ENCODE data around the gene SPATS2.

DNA sequence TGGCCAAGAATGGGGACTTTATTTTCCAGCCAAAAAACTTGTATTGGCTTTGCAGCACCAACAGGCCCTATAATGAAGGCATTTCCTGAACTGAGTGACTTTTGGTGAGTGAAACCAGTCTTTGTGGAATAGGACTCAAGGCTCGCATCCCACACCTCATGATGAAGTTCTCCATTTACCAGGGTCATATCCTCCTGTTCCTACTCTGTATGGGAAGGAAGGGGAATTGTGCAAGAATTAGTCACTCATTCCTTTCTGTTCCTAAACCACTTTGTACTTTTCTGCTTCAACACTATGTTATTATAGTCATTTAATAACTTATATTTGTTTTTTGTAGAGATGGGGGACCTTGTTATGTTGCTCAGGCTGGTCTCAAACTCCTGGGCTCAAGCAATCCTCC, 2.3 kb upstream of the SPATS2 start:
- no peak for TF ChIP-seq EZH2 (IDR thresholded peaks at IDR 0.05)
- TF ChIP-seq, protein P1, sequence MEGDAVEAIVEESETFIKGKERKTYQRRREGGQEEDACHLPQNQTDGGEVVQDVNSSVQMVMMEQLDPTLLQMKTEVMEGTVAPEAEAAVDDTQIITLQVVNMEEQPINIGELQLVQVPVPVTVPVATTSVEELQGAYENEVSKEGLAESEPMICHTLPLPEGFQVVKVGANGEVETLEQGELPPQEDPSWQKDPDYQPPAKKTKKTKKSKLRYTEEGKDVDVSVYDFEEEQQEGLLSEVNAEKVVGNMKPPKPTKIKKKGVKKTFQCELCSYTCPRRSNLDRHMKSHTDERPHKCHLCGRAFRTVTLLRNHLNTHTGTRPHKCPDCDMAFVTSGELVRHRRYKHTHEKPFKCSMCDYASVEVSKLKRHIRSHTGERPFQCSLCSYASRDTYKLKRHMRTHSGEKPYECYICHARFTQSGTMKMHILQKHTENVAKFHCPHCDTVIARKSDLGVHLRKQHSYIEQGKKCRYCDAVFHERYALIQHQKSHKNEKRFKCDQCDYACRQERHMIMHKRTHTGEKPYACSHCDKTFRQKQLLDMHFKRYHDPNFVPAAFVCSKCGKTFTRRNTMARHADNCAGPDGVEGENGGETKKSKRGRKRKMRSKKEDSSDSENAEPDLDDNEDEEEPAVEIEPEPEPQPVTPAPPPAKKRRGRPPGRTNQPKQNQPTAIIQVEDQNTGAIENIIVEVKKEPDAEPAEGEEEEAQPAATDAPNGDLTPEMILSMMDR (IDR thresholded peaks at IDR 0.05 in 2 of 3, conservative IDR thresholded peaks at IDR 0.05 in 1 of 3; ENCODE audit: borderline replicate concordance in 1 of 3, insufficient read depth in 1 of 3, low read depth in 2 of 3, low read length in 2 of 3), result no peak
- TF ChIP-seq, protein P2, sequence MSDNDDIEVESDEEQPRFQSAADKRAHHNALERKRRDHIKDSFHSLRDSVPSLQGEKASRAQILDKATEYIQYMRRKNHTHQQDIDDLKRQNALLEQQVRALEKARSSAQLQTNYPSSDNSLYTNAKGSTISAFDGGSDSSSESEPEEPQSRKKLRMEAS (IDR thresholded peaks at IDR 0.05), result no peak
- TF ChIP-seq POLR2A (IDR thresholded peaks at IDR 0.05; ENCODE audit: borderline replicate concordance, extremely low read depth, insufficient read depth, insufficient read length), result no peak
- TF ChIP-seq ZFX (IDR thresholded peaks at IDR 0.05), result no peak
- TF ChIP-seq POLR2AphosphoS5 (IDR thresholded peaks at IDR 0.05; ENCODE audit: low read depth, low read length), result no peak
- no peak for TF ChIP-seq FOSL1 (IDR thresholded peaks at IDR 0.05; ENCODE audit: low read depth)
- TF ChIP-seq EZH2phosphoT487 (IDR thresholded peaks at IDR 0.05; ENCODE audit: borderline replicate concordance), result no peak
- TF ChIP-seq RAD21 (IDR thresholded peaks at IDR 0.05; ENCODE audit: low read depth), result no peak
- TF ChIP-seq, protein P3, sequence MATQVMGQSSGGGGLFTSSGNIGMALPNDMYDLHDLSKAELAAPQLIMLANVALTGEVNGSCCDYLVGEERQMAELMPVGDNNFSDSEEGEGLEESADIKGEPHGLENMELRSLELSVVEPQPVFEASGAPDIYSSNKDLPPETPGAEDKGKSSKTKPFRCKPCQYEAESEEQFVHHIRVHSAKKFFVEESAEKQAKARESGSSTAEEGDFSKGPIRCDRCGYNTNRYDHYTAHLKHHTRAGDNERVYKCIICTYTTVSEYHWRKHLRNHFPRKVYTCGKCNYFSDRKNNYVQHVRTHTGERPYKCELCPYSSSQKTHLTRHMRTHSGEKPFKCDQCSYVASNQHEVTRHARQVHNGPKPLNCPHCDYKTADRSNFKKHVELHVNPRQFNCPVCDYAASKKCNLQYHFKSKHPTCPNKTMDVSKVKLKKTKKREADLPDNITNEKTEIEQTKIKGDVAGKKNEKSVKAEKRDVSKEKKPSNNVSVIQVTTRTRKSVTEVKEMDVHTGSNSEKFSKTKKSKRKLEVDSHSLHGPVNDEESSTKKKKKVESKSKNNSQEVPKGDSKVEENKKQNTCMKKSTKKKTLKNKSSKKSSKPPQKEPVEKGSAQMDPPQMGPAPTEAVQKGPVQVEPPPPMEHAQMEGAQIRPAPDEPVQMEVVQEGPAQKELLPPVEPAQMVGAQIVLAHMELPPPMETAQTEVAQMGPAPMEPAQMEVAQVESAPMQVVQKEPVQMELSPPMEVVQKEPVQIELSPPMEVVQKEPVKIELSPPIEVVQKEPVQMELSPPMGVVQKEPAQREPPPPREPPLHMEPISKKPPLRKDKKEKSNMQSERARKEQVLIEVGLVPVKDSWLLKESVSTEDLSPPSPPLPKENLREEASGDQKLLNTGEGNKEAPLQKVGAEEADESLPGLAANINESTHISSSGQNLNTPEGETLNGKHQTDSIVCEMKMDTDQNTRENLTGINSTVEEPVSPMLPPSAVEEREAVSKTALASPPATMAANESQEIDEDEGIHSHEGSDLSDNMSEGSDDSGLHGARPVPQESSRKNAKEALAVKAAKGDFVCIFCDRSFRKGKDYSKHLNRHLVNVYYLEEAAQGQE (IDR thresholded peaks at IDR 0.05; ENCODE audit: low read depth), result no peak
- no peak for TF ChIP-seq SIN3A (IDR thresholded peaks at IDR 0.05; ENCODE audit: low read depth)
- TF ChIP-seq YY1 (IDR thresholded peaks at IDR 0.05; ENCODE audit: extremely low read depth, insufficient replicate concordance, low read depth, low read length), result no peak
- no peak for TF ChIP-seq ZNF274 (IDR thresholded peaks at IDR 0.05; ENCODE audit: low read depth, low read length)
- no peak for TF ChIP-seq CBX3 (IDR thresholded peaks at IDR 0.05; ENCODE audit: low read depth)
